Putamen (tissue), 1 donor: Measurements from ENCODE around the gene ANP32B.
"Not testable (repeated sequence)": the region's sequence is repeated elsewhere in the genome, so short reads cannot be mapped to it uniquely, and the experiment has no call there.

Experiments
- DNase-seq: peaks from one replicate; pipeline ENCODE4 v3.0.0-alpha.2; 2016; ENCODE audit warnings: low spot score

Gene ANP32B

GRCh38 chr9:97992219-97992618 lies 9.1 kb downstream of the ANP32B start:
- DNase-seq: no peak

- no peak for DNase-seq
Measured at GRCh38 chr9:97993000-97993399, 9.9 kb downstream of the ANP32B start.

- DNase-seq: no peak
Measured at GRCh38 chr9:97994703-97995102, 11.6 kb downstream of the ANP32B start.

- not testable (repeated sequence) for DNase-seq
Measured at GRCh38 chr9:97996676-97997075, 13.5 kb downstream of the ANP32B start.

GRCh38 chr9:97997330-97998276 lies 14.5 kb downstream of the ANP32B start:
- DNase-seq: no peak

GRCh38 chr9:98002808-98003207 lies 19.7 kb downstream of the ANP32B start:
- DNase-seq: no peak

- no peak for DNase-seq
Measured at GRCh38 chr9:98006127-98006796, 23.1 kb downstream of the ANP32B start.

- DNase-seq: no peak
Measured at GRCh38 chr9:98007251-98007928, 24.2 kb downstream of the ANP32B start.

GRCh38 chr9:98008764-98009163 lies 25.6 kb downstream of the ANP32B start:
- no peak for DNase-seq

GRCh38 chr9:98009437-98009836 lies 26.3 kb downstream of the ANP32B start:
- DNase-seq: no peak

GRCh38 chr9:98009936-98010335 lies 26.8 kb downstream of the ANP32B start:
- DNase-seq: no peak

- no peak for DNase-seq
Measured at GRCh38 chr9:98010445-98010844, 27.3 kb downstream of the ANP32B start.

GRCh38 chr9:98011122-98011521 lies 28.0 kb downstream of the ANP32B start:
- DNase-seq: no peak

GRCh38 chr9:98016137-98016680 lies 33.1 kb downstream of the ANP32B start:
- DNase-seq: no peak

- DNase-seq: no peak
Measured at GRCh38 chr9:98017306-98017705, 34.2 kb downstream of the ANP32B start.

GRCh38 chr9:98018347-98018746 lies 35.2 kb downstream of the ANP32B start:
- DNase-seq: no peak

GRCh38 chr9:98019098-98019497 lies 36.0 kb downstream of the ANP32B start:
- no peak for DNase-seq

- not testable (repeated sequence) for DNase-seq
Measured at GRCh38 chr9:98019869-98020268, 36.7 kb downstream of the ANP32B start.

- no peak for DNase-seq
Measured at GRCh38 chr9:98020476-98021145, 37.5 kb downstream of the ANP32B start.

- no peak for DNase-seq
Measured at GRCh38 chr9:98021306-98022040, 38.3 kb downstream of the ANP32B start.

- DNase-seq: no peak
Measured at GRCh38 chr9:98022447-98022846, 39.3 kb downstream of the ANP32B start.
